GM21619 (cell line): ENCODE data around the gene CEP131.

ENCODE experiments used
- ATAC-seq: cut with Tn5 transposase; IDR thresholded peaks from one replicate; pipeline ENCODE4 v1.9.1; 2021; ENCODE audit not compliant: unreplicated experiment

Gene CEP131

GRCh38 chr17:81170727-81171494 lies 51.9 kb downstream of the CEP131 start:
- no peak for ATAC-seq

- ATAC-seq = no peak
Measured at GRCh38 chr17:81169870-81170309, 52.9 kb downstream of the CEP131 start.

- no peak for ATAC-seq
Measured at GRCh38 chr17:81167638-81168037, 55.1 kb downstream of the CEP131 start.

- ATAC-seq = no peak
Measured at GRCh38 chr17:81167194-81167524, 55.6 kb downstream of the CEP131 start.

- no peak for ATAC-seq
Measured at GRCh38 chr17:81166033-81166492, 56.7 kb downstream of the CEP131 start, which contains the start of gene AATK. Gene AATK, minus strand, starts transcription at chr17:81166221. Its CDS starts 229 bp downstream, at chr17:81165992.

GRCh38 chr17:81165246-81166032 lies 57.3 kb downstream of the CEP131 start, which contains the start of gene PVALEF:
Gene PVALEF, plus strand, starts transcription at chr17:81165507. Its CDS starts 15,720 bp downstream, at chr17:81181227.
- ATAC-seq = no peak

GRCh38 chr17:81164371-81165245 lies 58.2 kb downstream of the CEP131 start:
- no peak for ATAC-seq

GRCh38 chr17:81163703-81164370 lies 58.9 kb downstream of the CEP131 start:
- no peak for ATAC-seq

GRCh38 chr17:81163051-81163695 lies 59.6 kb downstream of the CEP131 start:
- no peak for ATAC-seq

GRCh38 chr17:81162491-81162890 lies 60.3 kb downstream of the CEP131 start:
- no peak for ATAC-seq

GRCh38 chr17:81161972-81162371 lies 60.8 kb downstream of the CEP131 start:
- ATAC-seq = no peak

- ATAC-seq = no peak
Measured at GRCh38 chr17:81161536-81161935, 61.2 kb downstream of the CEP131 start.

- ATAC-seq = no peak
Measured at GRCh38 chr17:81160747-81161453, 61.9 kb downstream of the CEP131 start.

GRCh38 chr17:81160306-81160705 lies 62.5 kb downstream of the CEP131 start:
- no peak for ATAC-seq

GRCh38 chr17:81159611-81160265 lies 63.0 kb downstream of the CEP131 start:
- no peak for ATAC-seq

GRCh38 chr17:81158688-81159590 lies 63.8 kb downstream of the CEP131 start:
- no peak for ATAC-seq

- no peak for ATAC-seq
Measured at GRCh38 chr17:81157848-81158687, 64.7 kb downstream of the CEP131 start.
